HTERT RPE-1 (cell line): ENCODE data around the gene NAPEPLD.
"Not testable (repeated sequence)": the region's sequence is repeated elsewhere in the genome, so short reads cannot be mapped to it uniquely, and the experiment has no call there.

ENCODE experiments used
- in situ Hi-C: fragments of 300-500 bp; cut with MboI; formaldehyde crosslinking; loops from 4 replicates; pipeline ENCODE4 v1.14.3; 2020; ENCODE audit warnings: low sequenced_read_pairs

The NAPEPLD gene

GRCh38 chr7:103071000-103071399, 77.9 kb downstream of the NAPEPLD start:
- in situ Hi-C loops = no loop called here

- in situ Hi-C loops = no loop called here
Measured at GRCh38 chr7:103068414-103069403, 80.2 kb downstream of the NAPEPLD start.

DNA sequence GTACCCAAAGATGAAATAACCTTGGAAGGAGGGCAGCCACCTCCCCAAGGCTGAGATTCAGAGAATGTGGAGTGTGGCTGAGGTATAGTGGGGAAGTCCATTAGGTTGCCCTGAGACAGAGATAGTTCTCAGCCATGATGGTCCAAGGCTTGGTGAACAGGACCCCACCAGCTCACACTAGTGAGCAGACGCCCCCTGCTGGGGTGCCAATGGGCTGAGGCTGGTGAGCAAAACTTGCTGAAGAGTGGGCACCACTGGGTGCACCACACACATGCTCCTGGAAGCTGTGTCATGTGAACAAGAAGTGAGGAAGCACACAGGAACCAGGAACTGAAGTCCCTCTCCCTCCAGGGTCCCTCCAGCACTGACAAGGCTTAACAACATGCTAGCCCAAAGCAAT, 83.2 kb downstream of the NAPEPLD start:
- in situ Hi-C loops = no loop called here

DNA sequence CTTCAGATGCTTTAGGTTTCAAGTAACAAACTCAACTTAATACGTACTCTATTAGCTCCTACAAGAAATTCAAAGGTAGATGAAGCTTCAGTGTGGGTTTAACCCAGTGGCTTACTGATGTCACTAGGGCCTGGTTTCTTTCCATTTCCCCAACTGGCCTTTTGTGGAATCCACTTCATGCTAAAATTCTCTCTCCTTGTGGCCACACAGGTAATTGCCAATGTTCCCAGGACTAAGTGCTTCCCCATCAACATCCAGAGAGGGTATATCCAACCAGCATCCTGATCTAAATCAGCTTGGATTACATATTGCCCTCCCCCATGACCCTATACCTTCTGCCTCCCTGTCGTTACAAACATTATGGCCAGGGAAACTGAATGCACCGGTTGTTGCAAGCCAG, 85.0 kb downstream of the NAPEPLD start:
- in situ Hi-C loops = no loop called here

DNA sequence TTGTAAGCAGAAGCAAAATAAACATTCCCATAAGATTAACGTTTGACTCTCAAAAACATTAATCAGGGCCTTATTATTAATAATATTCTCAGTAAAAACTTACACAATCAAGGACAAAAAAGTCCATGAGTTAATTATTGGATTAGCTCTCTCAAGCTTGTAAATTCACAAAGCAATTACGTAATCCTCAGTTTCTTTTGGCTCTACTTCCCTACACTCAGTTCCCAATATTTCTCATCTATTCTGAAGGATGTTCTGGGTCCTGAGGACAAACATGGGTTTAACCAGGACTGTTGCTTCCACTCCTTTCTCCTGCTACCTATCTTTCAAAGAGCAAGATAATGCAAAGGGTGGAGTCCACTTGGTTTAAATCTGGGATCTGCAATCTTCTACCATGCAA, 89.4 kb downstream of the NAPEPLD start:
- in situ Hi-C loops = no loop called here

- in situ Hi-C loops = no loop called here
Measured at GRCh38 chr7:103058122-103058521, 90.8 kb downstream of the NAPEPLD start.

DNA sequence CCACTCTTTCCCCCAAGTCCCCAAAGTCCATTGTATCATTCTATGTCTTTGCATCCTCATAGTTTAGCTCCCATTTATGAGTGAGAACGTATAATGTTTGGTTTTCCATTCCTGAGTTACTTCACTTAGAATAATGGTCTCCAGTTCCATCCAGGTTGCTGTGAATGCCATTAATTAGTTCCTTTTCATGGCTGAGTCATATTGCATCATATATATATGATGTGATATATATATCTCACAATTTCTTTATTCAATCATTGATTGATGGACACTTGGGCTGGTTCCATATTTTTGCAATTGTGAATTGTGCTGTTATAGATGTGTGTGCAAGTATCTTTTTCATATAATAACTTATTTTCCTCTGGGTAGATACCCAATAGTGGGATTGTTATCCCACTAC, 92.9 kb downstream of the NAPEPLD start:
- in situ Hi-C loops = not testable (repeated sequence)

DNA sequence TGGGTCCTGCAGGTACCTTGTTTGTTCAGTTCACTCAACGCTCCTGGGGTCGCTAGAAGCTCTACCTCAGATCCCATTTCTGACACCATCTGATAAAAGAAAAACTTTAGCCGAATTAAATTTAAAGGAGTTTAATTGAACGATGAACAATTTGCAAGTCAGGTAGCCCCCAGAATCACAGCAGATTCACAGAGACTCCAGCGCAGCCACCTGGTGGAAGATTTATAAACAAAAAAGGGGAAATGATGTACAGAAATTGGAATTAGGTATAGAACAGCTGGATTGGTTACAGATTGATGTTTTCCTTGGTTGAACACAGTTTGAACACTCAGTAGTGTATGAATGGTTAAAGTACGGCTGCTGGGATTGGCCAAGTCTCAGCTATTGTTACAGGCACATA, 97.4 kb downstream of the NAPEPLD start:
- in situ Hi-C loops = no loop called here
